GM12873 (cell line): Measurements from ENCODE around the gene KIF19.

Source experiments
- CTCF ChIP-seq: IDR thresholded peaks from 2 replicates; pipeline ENCODE4 v1.5.1; 2012; ENCODE audit warnings: low read depth, mild to moderate bottlenecking, moderate library complexity, low read length, control low read depth; ENCODE audit not compliant: insufficient read depth; ENCODE audit errors: missing control alignments

KIF19 gene

GRCh38 chr17:74309902-74310301 lies 16.1 kb upstream of the KIF19 start:
- TF ChIP-seq CTCF = no peak

DNA sequence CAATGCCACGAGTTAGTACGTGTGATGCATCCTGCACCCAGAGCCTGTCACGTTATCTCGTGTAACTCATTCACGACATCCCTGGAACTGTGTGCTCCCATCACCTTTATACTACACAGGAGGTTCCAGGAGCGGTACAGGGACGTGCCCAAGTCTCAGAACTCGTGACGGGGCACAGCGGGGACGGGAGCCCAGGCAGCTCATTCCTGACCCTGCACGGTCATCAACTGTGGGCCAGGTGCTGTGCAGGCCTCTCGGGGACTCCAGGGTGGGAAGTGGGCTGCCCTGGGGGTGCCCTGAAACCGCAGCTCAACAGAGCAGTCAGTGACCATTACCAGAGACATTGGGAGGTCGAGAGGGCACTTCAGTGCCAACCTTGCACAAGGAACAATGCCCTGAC lies 11.1 kb upstream of the KIF19 start:
- TF ChIP-seq CTCF = no peak

GRCh38 chr17:74316220-74316619 lies 9.8 kb upstream of the KIF19 start:
- TF ChIP-seq CTCF = no peak

- TF ChIP-seq CTCF = no peak
These were observed 9.0 kb upstream of the KIF19 start for GRCh38 chr17:74317071-74317470.

GRCh38 chr17:74318391-74318790 lies 7.6 kb upstream of the KIF19 start:
- TF ChIP-seq CTCF = no peak

- no peak for TF ChIP-seq CTCF
These were observed 1.5 kb upstream of the KIF19 start for GRCh38 chr17:74324521-74324920.

- no peak for TF ChIP-seq CTCF
These were observed 667 bp upstream of the KIF19 start for GRCh38 chr17:74325376-74325742.

GRCh38 chr17:74326506-74326905 lies 480 bp downstream of the KIF19 start:
- TF ChIP-seq CTCF = no peak
